ENCODE measurements around the gene ZNF564. TPM values are rescaled to one million over a fixed set of nuclear protein-coding genes. Genes with fewer than 3 reads are reported as not detected.

Gene ZNF564
- total and polyA plus RNA-seq, 5 donors from 2014 or later, result 16.1 to 20.2 (median 17.1) TPM

GRCh38 chr19:12544401-12544876 is 6.8 kb downstream of the ZNF564 start:
- peaks cover 3 to 62% (median 35%) of the 10 kb centered on the region in 4 donors for H3K4me1 Mint-ChIP-seq

GRCh38 chr19:12543855-12544254 is 7.4 kb downstream of the ZNF564 start:
- Mint-ChIP-seq H3K36me3 (peaks cover 44% of the 10 kb centered on the region), H3K4me1 (peaks cover 3 to 56% (median 29%) of the 10 kb centered on the region in 4 donors), H3K27ac (peak overlapping the region in 1 of 3 donors; percentile 75), H3K9me3 (peaks cover 0 to 26% (median 5%) of the 10 kb centered on the region in 7 donors), H3K27me3 (no peaks in the 10 kb centered on the region), H3K4me3 (peak overlapping the region in 2 of 4 donors; percentile 6 to 35)
- Histone ChIP-seq H3K9me3 (ENCODE audit: control insufficient read depth in 2 of 2, low read length in 2 of 2) (peaks cover 18 to 31% of the 10 kb centered on the region in 2 experiments), H3K4me1 (ENCODE audit: control insufficient read depth, insufficient read depth, low read length, poor library complexity, severe bottlenecking) (peaks cover 3% of the 10 kb centered on the region), H3K36me3 (ENCODE audit: control insufficient read depth, insufficient read depth, low read length) (peaks cover 43% of the 10 kb centered on the region), H3K27ac (ENCODE audit: insufficient read depth, low read length, poor library complexity, severe bottlenecking) (no peak overlapping the region), H3K27me3 (ENCODE audit: control insufficient read depth, insufficient read depth, low read length) (no peaks in the 10 kb centered on the region), H3K4me3 (ENCODE audit: low read depth, low read length) (no peak overlapping the region)
- ATAC-seq (ENCODE audit: low read depth in 2 of 2), result no peak
- DNase-seq, result no peak

More at GRCh38 chr19:12544401-12544876, 6.8 kb downstream of the ZNF564 start:
- DNase-seq (no peak), ATAC-seq (ENCODE audit: low read depth in 2 of 2) (no peak)
- Mint-ChIP-seq H3K27me3 (no peaks in the 10 kb centered on the region), H3K27ac (peak overlapping the region in 1 of 3 donors; percentile 75), H3K36me3 (peaks cover 44% of the 10 kb centered on the region), H3K9me3 (peaks cover 0 to 26% (median 5%) of the 10 kb centered on the region in 7 donors), H3K4me3 (peak overlapping the region in 1 of 4 donors; percentile 6)
- no peaks in the 10 kb centered on the region for H3K27me3 ChIP-seq (ENCODE audit: control insufficient read depth, insufficient read depth, low read length)
- H3K4me1 ChIP-seq (ENCODE audit: control insufficient read depth, insufficient read depth, low read length, poor library complexity, severe bottlenecking), result peaks cover 9% of the 10 kb centered on the region
- peaks cover 44% of the 10 kb centered on the region for H3K36me3 ChIP-seq (ENCODE audit: control insufficient read depth, insufficient read depth, low read length)
- no peak overlapping the region for H3K27ac ChIP-seq (ENCODE audit: insufficient read depth, low read length, poor library complexity, severe bottlenecking)
- H3K9me3 ChIP-seq (ENCODE audit: control insufficient read depth in 2 of 2, low read length in 2 of 2), result peaks cover 20 to 27% of the 10 kb centered on the region in 2 experiments
- no peak overlapping the region for H3K4me3 ChIP-seq (ENCODE audit: low read depth, low read length)

- H3K4me3 ChIP-seq (ENCODE audit: low read depth, low read length), result peak overlapping the region; percentile 30
- H3K9me3 ChIP-seq (ENCODE audit: control insufficient read depth in 2 of 2, low read length in 2 of 2), result peaks cover 79 to 98% of the 10 kb centered on the region in 2 experiments
- ATAC-seq (ENCODE audit: low read depth in 2 of 2) (no peak), DNase-seq (peak in 2 of 3 donors; percentile 12 to 41)
- H3K27me3 ChIP-seq (ENCODE audit: control insufficient read depth, insufficient read depth, low read length), result no peaks in the 10 kb centered on the region
- H3K27ac Mint-ChIP-seq, result no peak overlapping the region
- H3K27me3 Mint-ChIP-seq, result no peaks in the 10 kb centered on the region
- H3K9me3 Mint-ChIP-seq, result peaks cover 0 to 83% (median 45%) of the 10 kb centered on the region in 7 donors
- H3K36me3 ChIP-seq (ENCODE audit: control insufficient read depth, insufficient read depth, low read length), result peaks cover 59% of the 10 kb centered on the region
- H3K4me1 ChIP-seq (ENCODE audit: control insufficient read depth, insufficient read depth, low read length, poor library complexity, severe bottlenecking), result no peaks in the 10 kb centered on the region
- peaks cover 68% of the 10 kb centered on the region for H3K36me3 Mint-ChIP-seq
- H3K4me3 Mint-ChIP-seq, result peak overlapping the region in 1 of 4 donors; percentile 11
- peaks cover 0 to 6% (median 0%) of the 10 kb centered on the region in 4 donors for H3K4me1 Mint-ChIP-seq
- H3K27ac ChIP-seq (ENCODE audit: insufficient read depth, low read length, poor library complexity, severe bottlenecking), result no peak overlapping the region
These were observed 24.0 kb downstream of the ZNF564 start for GRCh38 chr19:12527034-12527836.

- Histone ChIP-seq H3K27ac (ENCODE audit: insufficient read depth, low read length, poor library complexity, severe bottlenecking) (no peak overlapping the region), H3K4me1 (ENCODE audit: control insufficient read depth, insufficient read depth, low read length, poor library complexity, severe bottlenecking) (no peaks in the 10 kb centered on the region), H3K9me3 (ENCODE audit: control insufficient read depth in 2 of 2, low read length in 2 of 2) (peaks cover 80 to 100% of the 10 kb centered on the region in 2 experiments), H3K27me3 (ENCODE audit: control insufficient read depth, insufficient read depth, low read length) (no peaks in the 10 kb centered on the region), H3K4me3 (ENCODE audit: low read depth, low read length) (peak overlapping the region; percentile 30), H3K36me3 (ENCODE audit: control insufficient read depth, insufficient read depth, low read length) (peaks cover 53% of the 10 kb centered on the region)
- Mint-ChIP-seq H3K27me3 (no peaks in the 10 kb centered on the region), H3K9me3 (peaks cover 0 to 86% (median 48%) of the 10 kb centered on the region in 7 donors), H3K4me3 (no peak overlapping the region), H3K4me1 (peaks cover 0 to 4% (median 0%) of the 10 kb centered on the region in 4 donors), H3K27ac (no peak overlapping the region), H3K36me3 (peaks cover 69% of the 10 kb centered on the region)
- ATAC-seq (ENCODE audit: low read depth in 2 of 2) (no peak), DNase-seq (no peak)
These were observed 24.7 kb downstream of the ZNF564 start for GRCh38 chr19:12526542-12526941.

- peaks cover 0 to 3% (median 0%) of the 10 kb centered on the region in 4 donors for H3K4me1 Mint-ChIP-seq
- DNase-seq (no peak), ATAC-seq (ENCODE audit: low read depth in 2 of 2) (no peak)
- Histone ChIP-seq H3K36me3 (ENCODE audit: control insufficient read depth, insufficient read depth, low read length) (peaks cover 12% of the 10 kb centered on the region), H3K4me1 (ENCODE audit: control insufficient read depth, insufficient read depth, low read length, poor library complexity, severe bottlenecking) (no peaks in the 10 kb centered on the region), H3K9me3 (ENCODE audit: control insufficient read depth in 2 of 2, low read length in 2 of 2) (peaks cover 66 to 94% of the 10 kb centered on the region in 2 experiments), H3K27me3 (ENCODE audit: control insufficient read depth, insufficient read depth, low read length) (no peaks in the 10 kb centered on the region), H3K4me3 (ENCODE audit: low read depth, low read length) (no peak overlapping the region), H3K27ac (ENCODE audit: insufficient read depth, low read length, poor library complexity, severe bottlenecking) (no peak overlapping the region)
- peaks cover 43% of the 10 kb centered on the region for H3K36me3 Mint-ChIP-seq
- H3K4me3 Mint-ChIP-seq, result no peak overlapping the region
- H3K9me3 Mint-ChIP-seq, result peaks cover 0 to 79% (median 44%) of the 10 kb centered on the region in 7 donors
- H3K27ac Mint-ChIP-seq, result no peak overlapping the region
- no peaks in the 10 kb centered on the region for H3K27me3 Mint-ChIP-seq
These were observed 29.3 kb downstream of the ZNF564 start for GRCh38 chr19:12521996-12522395.

- H3K9me3 ChIP-seq (ENCODE audit: control insufficient read depth in 2 of 2, low read length in 2 of 2), result peaks cover 25 to 63% of the 10 kb centered on the region in 2 experiments
- Mint-ChIP-seq H3K4me3 (no peak overlapping the region), H3K9me3 (peaks cover 0 to 53% (median 15%) of the 10 kb centered on the region in 7 donors)
These were observed 37.7 kb downstream of the ZNF564 start for GRCh38 chr19:12513531-12514061.

GRCh38 chr19:12497032-12497431 is 54.2 kb downstream of the ZNF564 start:
- Histone ChIP-seq H3K4me1 (ENCODE audit: control insufficient read depth, insufficient read depth, low read length, poor library complexity, severe bottlenecking) (peaks cover 5% of the 10 kb centered on the region), H3K27ac (ENCODE audit: insufficient read depth, low read length, poor library complexity, severe bottlenecking) (no peak overlapping the region), H3K9me3 (ENCODE audit: control insufficient read depth in 2 of 2, low read length in 2 of 2) (no peaks in the 10 kb centered on the region), H3K27me3 (ENCODE audit: control insufficient read depth, insufficient read depth, low read length) (no peaks in the 10 kb centered on the region), H3K36me3 (ENCODE audit: control insufficient read depth, insufficient read depth, low read length) (no peaks in the 10 kb centered on the region), H3K4me3 (ENCODE audit: low read depth, low read length) (no peak overlapping the region)
- DNase-seq (no peak), ATAC-seq (ENCODE audit: low read depth in 2 of 2) (no peak)
- peaks cover 5% of the 10 kb centered on the region for H3K27me3 Mint-ChIP-seq
- H3K9me3 Mint-ChIP-seq, result peaks cover 0 to 2% (median 0%) of the 10 kb centered on the region in 7 donors
- peaks cover 0 to 15% (median under 1%) of the 10 kb centered on the region in 4 donors for H3K4me1 Mint-ChIP-seq
- no peak overlapping the region for H3K27ac Mint-ChIP-seq
- H3K4me3 Mint-ChIP-seq, result peak overlapping the region in 1 of 4 donors; percentile 16
- H3K36me3 Mint-ChIP-seq, result no peaks in the 10 kb centered on the region

More at GRCh38 chr19:12513531-12514061, 37.7 kb downstream of the ZNF564 start:
- no peak for DNase-seq
- ATAC-seq (ENCODE audit: low read depth in 2 of 2), result no peak
- Histone ChIP-seq H3K36me3 (ENCODE audit: control insufficient read depth, insufficient read depth, low read length) (no peaks in the 10 kb centered on the region), H3K27ac (ENCODE audit: insufficient read depth, low read length, poor library complexity, severe bottlenecking) (no peak overlapping the region), H3K4me1 (ENCODE audit: control insufficient read depth, insufficient read depth, low read length, poor library complexity, severe bottlenecking) (no peaks in the 10 kb centered on the region), H3K27me3 (ENCODE audit: control insufficient read depth, insufficient read depth, low read length) (no peaks in the 10 kb centered on the region), H3K4me3 (ENCODE audit: low read depth, low read length) (no peak overlapping the region)
- peaks cover 23% of the 10 kb centered on the region for H3K36me3 Mint-ChIP-seq
- peaks cover 4% of the 10 kb centered on the region for H3K27me3 Mint-ChIP-seq
- H3K27ac Mint-ChIP-seq, result no peak overlapping the region
- H3K4me1 Mint-ChIP-seq, result no peaks in the 10 kb centered on the region

Data from CD4-positive, CD25-positive, alpha-beta regulatory T cell (primary cell).